Immature natural killer cell (primary cell): Measurements from ENCODE around the gene CD74. TPM values are rescaled to one million over a fixed set of nuclear protein-coding genes. Genes with fewer than 3 reads are reported as not detected.

Experiments
- polyA plus RNA-seq, 3 donors: library from polyadenylated mRNA; unstranded; fragments of 300-500 nt; fragmentation: Illumina TruSeq; gene quantifications; one replicate each; pipeline ENCODE4 v1.2.3, GENCODE V29; 2021

Gene CD74
- polyA plus RNA-seq, 3 donors from 2014 or later: 982 to 1,268 (median 1,061) TPM

Other genes with a start within 250 kb of the CD74 start
- gene CDX1, start 246.1 kb downstream of the CD74 start, polyA plus RNA-seq: not detected
- gene SLC6A7, start 222.8 kb downstream of the CD74 start, polyA plus RNA-seq: not detected
- gene CAMK2A, start 123.1 kb downstream of the CD74 start, polyA plus RNA-seq: not detected
- gene ARSI, start 110.0 kb downstream of the CD74 start, polyA plus RNA-seq: not detected
- 10 to 100 TPM in 1 of 3 donors, 1 to 10 TPM in 2; 3.2 to 21.5 (median 3.5) TPM for gene TCOF1, start 55.2 kb downstream of the CD74 start, polyA plus RNA-seq
- gene RPS14, start 36.8 kb upstream of the CD74 start, polyA plus RNA-seq: 1,000 to 10,000 TPM; 3,321 to 6,011 (median 3,509) TPM
- gene NDST1, start 95.2 kb upstream of the CD74 start, polyA plus RNA-seq: 1 to 10 TPM; 1.2 to 3.2 (median 1.4) TPM
- gene SYNPO, start 227.8 kb upstream of the CD74 start, polyA plus RNA-seq: not detected
- gene MYOZ3, start 248.3 kb upstream of the CD74 start, polyA plus RNA-seq: not detected